Mammary microvascular endothelial cell (primary cell): ENCODE results near the gene IL12B. TPM values are rescaled to one million over a fixed set of nuclear protein-coding genes. Genes with fewer than 3 reads are reported as not detected.

Experiments
- total RNA-seq: library from RNA; depleted of rRNA; stranded (reverse); fragments of >200 nt; gene quantifications from 2 replicates; pipeline ENCODE4 v1.2.3, GENCODE V29; 2015

Gene IL12B
- not detected in 2 replicates for total RNA-seq

GRCh38 chr5:159330131-159330800 is at the start of gene IL12B:
TSS of gene IL12B (minus strand) at chr5:159330487. CDS start at chr5:159326782, 3,705 bp downstream.

Other genes starting within 250 kb of the IL12B start
- 2.4 and 2.9 TPM in 2 replicates for gene EBF1, start 230.6 kb downstream of the IL12B start, total RNA-seq
- 40.3 and 51.8 TPM in 2 replicates for gene RNF145, start 120.9 kb downstream of the IL12B start, total RNA-seq
- gene UBLCP1, start 67.2 kb downstream of the IL12B start, total RNA-seq = 20.9 and 25.2 TPM in 2 replicates